ENCODE data around the gene SFSWAP.

The SFSWAP gene

DNA sequence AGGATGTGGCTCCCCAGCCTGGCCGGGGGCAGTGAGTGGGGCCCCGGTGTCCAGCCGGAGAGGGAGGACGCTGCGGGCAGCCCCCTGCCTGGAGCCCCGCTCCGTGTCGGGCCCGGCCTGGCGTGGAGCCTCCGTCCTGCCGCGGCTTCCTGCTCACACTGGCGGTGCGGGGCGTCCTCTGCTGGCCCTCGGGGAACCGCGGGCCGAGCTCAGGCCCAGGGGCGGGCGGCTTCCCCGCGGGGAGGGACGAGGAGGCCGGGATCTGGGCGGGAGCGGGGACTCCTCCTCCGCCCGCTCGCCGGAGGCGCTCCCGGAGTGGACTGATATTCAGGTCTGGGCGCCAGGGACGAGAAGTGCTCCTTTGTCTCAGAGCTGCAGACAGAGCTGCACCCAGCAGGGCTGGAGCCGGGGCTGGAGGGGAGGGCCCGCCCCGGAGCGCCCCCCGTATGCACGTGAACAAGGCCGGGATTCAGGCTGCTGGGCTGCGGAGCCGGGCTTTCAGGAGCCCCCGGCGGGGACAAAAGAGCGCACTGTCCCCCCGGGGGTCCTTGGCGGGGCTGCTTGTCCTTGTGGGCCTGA is 119.5 kb downstream of the SFSWAP start:
- H3K9me3 ChIP-seq: no peaks in the 10 kb centered on the region
- peaks cover 48% of the 10 kb centered on the region for H3K27me3 ChIP-seq
- no peaks in the 10 kb centered on the region for H3K36me3 ChIP-seq
- H3K9ac ChIP-seq: peak overlapping the region; percentile 78
- H3K4me3 ChIP-seq: peak overlapping the region; percentile 77
- H3K4me1 ChIP-seq: peaks cover 86% of the 10 kb centered on the region
- peak overlapping the region; percentile 96 for H3K4me2 ChIP-seq
- TF ChIP-seq Cebpa-rat (IDR thresholded peaks at IDR 0.05): no peak
- peaks cover 59% of the 10 kb centered on the region for H4K20me1 ChIP-seq
- H3K27ac ChIP-seq: peak overlapping the region; percentile 15; the same call in 1 of the 2 replicates

GRCh38 chr12:131830914-131831571 is 120.2 kb downstream of the SFSWAP start:
- Histone ChIP-seq H3K4me2 (peak overlapping the region; percentile 96), H3K36me3 (no peaks in the 10 kb centered on the region), H3K4me3 (peak overlapping the region; percentile 77), H3K9me3 (no peaks in the 10 kb centered on the region), H3K27me3 (peaks cover 48% of the 10 kb centered on the region), H3K27ac (0 out of 2 replicates have a peak overlapping the region, but pooled peaks have one; percentile 15), H3K4me1 (peaks cover 86% of the 10 kb centered on the region), H3K9ac (peak overlapping the region; percentile 78), H4K20me1 (peaks cover 66% of the 10 kb centered on the region)
- TF ChIP-seq Cebpa-rat (IDR thresholded peaks at IDR 0.05): no peak

DNA sequence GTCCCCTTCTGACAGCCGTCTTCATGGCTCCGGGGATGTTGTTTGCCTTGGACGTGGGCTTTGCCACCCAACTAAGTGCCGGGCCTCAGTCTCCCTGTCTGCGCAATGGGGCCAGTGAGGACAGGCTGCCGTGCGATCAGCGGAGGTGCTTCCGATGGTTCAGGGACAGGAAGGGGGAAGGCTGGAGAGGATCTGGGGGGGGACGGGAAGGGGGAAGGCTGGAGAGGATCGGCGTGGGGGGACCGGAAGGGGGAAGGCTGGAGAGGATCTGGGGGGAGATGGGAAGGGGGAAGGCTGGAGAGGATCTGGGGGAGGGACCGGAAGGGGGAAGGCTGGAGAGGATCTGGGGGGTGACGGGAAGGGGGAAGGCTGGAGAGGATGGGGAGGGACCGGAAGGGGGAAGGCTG is 120.7 kb downstream of the SFSWAP start:
- Histone ChIP-seq H3K9ac (no peak overlapping the region), H3K4me1 (peaks cover 86% of the 10 kb centered on the region), H4K20me1 (peaks cover 70% of the 10 kb centered on the region), H3K27ac (no peak overlapping the region), H3K27me3 (peaks cover 48% of the 10 kb centered on the region), H3K4me3 (peak overlapping the region; percentile 77; the same call in 1 of the 2 replicates), H3K4me2 (peak overlapping the region; percentile 96), H3K9me3 (no peaks in the 10 kb centered on the region), H3K36me3 (no peaks in the 10 kb centered on the region)
- TF ChIP-seq Cebpa-rat (IDR thresholded peaks at IDR 0.05): no peak

DNA sequence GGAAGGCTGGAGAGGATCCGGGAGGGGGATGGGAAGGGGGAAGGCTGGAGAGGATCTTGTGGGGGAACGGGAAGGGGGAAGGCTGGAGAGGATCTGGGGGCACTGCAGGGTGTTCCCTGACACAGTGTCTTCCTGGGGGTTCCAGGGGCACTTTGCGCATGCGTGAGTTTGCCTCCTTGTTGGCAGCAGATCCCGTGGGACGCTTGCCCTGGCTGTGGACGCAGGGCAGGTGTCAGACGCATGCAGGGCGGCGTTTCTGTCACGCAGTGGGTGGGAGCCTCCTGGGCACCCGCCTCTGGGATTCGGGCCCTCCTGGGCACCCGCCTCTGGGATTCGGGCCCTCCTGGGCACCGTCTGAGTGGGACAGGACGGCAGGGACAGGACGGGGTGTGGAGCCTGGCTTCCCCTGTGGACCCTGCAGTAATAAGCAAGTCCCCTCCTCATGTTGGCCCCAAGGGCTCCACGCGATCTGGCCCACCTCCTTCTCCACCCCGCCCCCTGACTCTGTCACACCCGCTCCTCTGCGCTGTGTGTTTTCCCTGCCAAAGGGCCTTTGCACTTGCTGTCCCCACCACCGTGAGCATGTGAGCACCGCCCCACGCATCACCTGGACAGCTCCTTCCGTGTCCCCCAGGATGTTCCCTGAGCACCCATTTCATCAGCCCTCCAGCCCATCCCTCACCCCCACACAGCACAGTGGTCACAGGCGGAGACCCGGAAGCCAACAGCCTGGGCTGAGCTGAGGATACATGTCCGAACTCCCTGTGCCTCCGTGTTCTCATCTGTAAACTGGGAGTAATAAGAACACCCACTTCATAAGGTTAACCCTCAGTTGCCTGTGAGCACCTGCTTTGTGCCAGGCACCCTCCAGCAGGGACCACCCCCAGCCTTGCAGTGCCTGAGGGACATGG is 121.7 kb downstream of the SFSWAP start:
- peak overlapping the region; percentile 45 for H3K4me2 ChIP-seq
- peaks cover 82% of the 10 kb centered on the region for H3K4me1 ChIP-seq
- H3K4me3 ChIP-seq: no peak overlapping the region
- no peak overlapping the region for H3K27ac ChIP-seq
- H3K27me3 ChIP-seq: peaks cover 48% of the 10 kb centered on the region
- no peaks in the 10 kb centered on the region for H3K9me3 ChIP-seq
- H3K9ac ChIP-seq: no peak overlapping the region
- H4K20me1 ChIP-seq: peaks cover 77% of the 10 kb centered on the region
- no peaks in the 10 kb centered on the region for H3K36me3 ChIP-seq
- TF ChIP-seq Cebpa-rat (IDR thresholded peaks at IDR 0.05): no peak

GRCh38 chr12:131833288-131833895 is 122.5 kb downstream of the SFSWAP start:
- Histone ChIP-seq H3K36me3 (no peaks in the 10 kb centered on the region), H3K4me3 (no peak overlapping the region), H3K9ac (no peak overlapping the region), H3K9me3 (no peaks in the 10 kb centered on the region), H4K20me1 (peaks cover 76% of the 10 kb centered on the region), H3K4me2 (peak overlapping the region; percentile 37; the same call in 1 of the 2 replicates), H3K27ac (no peak overlapping the region), H3K4me1 (peaks cover 81% of the 10 kb centered on the region), H3K27me3 (peaks cover 47% of the 10 kb centered on the region)
- TF ChIP-seq Cebpa-rat (IDR thresholded peaks at IDR 0.05): no peak

DNA sequence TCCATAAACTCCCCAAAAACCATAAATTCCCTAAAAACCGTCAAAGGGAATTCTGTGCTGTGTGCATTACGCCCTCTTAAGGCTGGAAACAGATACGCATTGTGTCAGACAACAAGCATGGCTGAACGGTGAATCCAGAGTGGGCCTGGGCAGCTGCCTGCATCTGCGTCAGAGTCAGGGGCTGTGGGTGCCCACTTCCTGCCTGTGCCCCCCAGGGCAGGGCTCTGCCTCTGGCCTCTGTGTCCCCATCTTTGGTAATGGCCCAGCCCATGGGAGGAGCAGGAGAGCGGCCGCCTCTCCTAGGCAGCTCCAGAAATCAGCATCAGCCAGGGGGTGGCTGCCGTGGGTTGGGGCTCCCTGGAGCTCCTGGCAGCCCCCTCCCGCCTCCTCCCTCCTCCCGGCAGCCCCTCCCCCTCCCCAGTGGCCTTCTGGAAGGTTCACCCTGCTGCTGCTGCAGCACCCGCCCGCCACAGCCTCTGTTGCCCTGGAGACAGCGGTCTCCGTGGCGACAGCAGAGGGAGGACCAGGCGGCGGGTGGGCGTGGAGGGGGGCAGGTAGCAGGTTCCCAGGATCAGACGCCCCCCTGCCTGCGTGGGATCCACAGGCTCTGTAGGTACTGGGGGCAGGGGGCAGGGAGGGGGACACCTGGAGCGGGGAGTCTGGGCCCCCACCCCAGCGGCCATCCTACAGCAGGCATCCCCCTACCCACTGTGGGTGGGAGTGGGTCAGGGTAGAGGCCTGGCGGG is 123.2 kb downstream of the SFSWAP start:
- H3K4me2 ChIP-seq: peak overlapping the region; percentile 78
- no peak for TF ChIP-seq Cebpa-rat (IDR thresholded peaks at IDR 0.05)

GRCh38 chr12:131834798-131835615 is 124.1 kb downstream of the SFSWAP start:
- Histone ChIP-seq H3K9ac (0 out of 2 replicates have a peak overlapping the region, but pooled peaks have one; percentile 4), H4K20me1 (peaks cover 60% of the 10 kb centered on the region), H3K27ac (peak overlapping the region; percentile 50; the same call in 1 of the 2 replicates), H3K4me3 (no peak overlapping the region), H3K27me3 (peaks cover 31% of the 10 kb centered on the region), H3K9me3 (no peaks in the 10 kb centered on the region), H3K4me2 (peak overlapping the region; percentile 78), H3K4me1 (peaks cover 65% of the 10 kb centered on the region), H3K36me3 (peaks cover 3% of the 10 kb centered on the region; the same call in 1 of the 2 replicates)
- no peak for TF ChIP-seq Cebpa-rat (IDR thresholded peaks at IDR 0.05)

More for the DNA sequence above, 123.2 kb downstream of the SFSWAP start:
- Histone ChIP-seq H4K20me1 (peaks cover 70% of the 10 kb centered on the region), H3K9ac (no peak overlapping the region), H3K36me3 (no peaks in the 10 kb centered on the region), H3K4me1 (peaks cover 74% of the 10 kb centered on the region), H3K4me3 (no peak overlapping the region), H3K27ac (no peak overlapping the region), H3K9me3 (no peaks in the 10 kb centered on the region), H3K27me3 (peaks cover 40% of the 10 kb centered on the region)

DNA sequence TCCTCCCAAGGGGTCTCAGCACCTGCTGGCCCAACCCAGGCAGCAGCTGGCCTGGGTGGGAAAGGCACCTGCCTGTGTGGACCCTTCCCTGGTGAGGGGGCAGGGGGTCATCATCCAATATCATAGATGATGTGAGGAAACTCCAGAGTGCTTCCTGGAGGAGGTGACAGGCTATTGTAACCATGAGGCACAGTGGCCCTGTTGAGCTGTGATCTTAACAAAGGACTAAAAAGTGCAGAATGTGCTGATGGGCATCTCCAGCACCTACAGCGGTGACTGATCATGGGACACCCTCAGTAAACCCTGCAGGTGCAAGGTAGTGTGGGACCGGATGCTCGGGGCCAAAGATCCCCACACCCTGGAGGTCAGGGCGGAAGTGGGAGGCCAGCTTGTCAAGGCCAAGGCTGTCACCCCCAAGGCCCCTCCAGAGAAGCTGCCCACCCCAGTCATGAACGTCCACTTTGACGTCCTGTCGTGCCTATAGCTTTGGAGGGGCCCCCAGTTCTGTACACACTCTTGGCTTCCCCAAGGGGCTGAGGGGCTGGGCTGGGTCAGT is 124.8 kb downstream of the SFSWAP start:
- H3K4me2 ChIP-seq: peak overlapping the region; percentile 78
- TF ChIP-seq Cebpa-rat (IDR thresholded peaks at IDR 0.05): no peak
- peaks cover 10% of the 10 kb centered on the region for H3K36me3 ChIP-seq
- peak overlapping the region; percentile 46; the same call in 1 of the 2 replicates for H3K27ac ChIP-seq
- H3K4me3 ChIP-seq: no peak overlapping the region
- H3K9ac ChIP-seq: 0 out of 2 replicates have a peak overlapping the region, but pooled peaks have one; percentile 4
- H3K27me3 ChIP-seq: peaks cover 24% of the 10 kb centered on the region
- peaks cover 53% of the 10 kb centered on the region for H4K20me1 ChIP-seq
- peaks cover 58% of the 10 kb centered on the region for H3K4me1 ChIP-seq
- H3K9me3 ChIP-seq: no peaks in the 10 kb centered on the region

Measured in BLaER1 (cell line).